K562 (cell line): Measurements from ENCODE around the gene RNU2-63P. TPM values are rescaled to one million over a fixed set of nuclear protein-coding genes. Genes with fewer than 3 reads are reported as not detected.
A peak's percentile ranks its signal among the peaks of the same experiment; 100 is the strongest.

Source experiments
- ATAC-seq: fragments of 200-7000 bp; cut with Tn5 transposase; 3 replicates; pipeline ENCODE4 v1.9.1; 2020; ENCODE audit warnings: moderate library complexity
- BruUV-seq: library from RNA; stranded (reverse); fragments of 400-500 nt; replicated peaks from 2 replicates; lab custom pipeline; 2021; lab: Mats Ljungman, UMichigan
- CTCF ChIA-PET: fragments of 300-600 bp; formaldehyde crosslinking; extraction: SDS; loops from one replicate; lab custom pipeline; 2021; ENCODE audit warnings: low intra/inter-chr PET ratio; lab: Yijun Ruan, JAX
- POLR2A ChIA-PET: fragments of 300-600, 350-650 bp; sonication (Branson Sonifier 250); formaldehyde crosslinking; extraction: SDS; loops from one replicate; lab custom pipeline; 2021; ENCODE audit warnings: antibody characterized with exemption, inconsistent platforms; lab: Yijun Ruan, JAX
- DNase-seq, 4 experiments: peaks; one replicate each; pipeline versions ENCODE4 v3.0.0 to v3.0.0-alpha.2; 2011 to 2018; ENCODE audit warnings: low spot score in 3 of 4, mixed read lengths in 3 of 4; ENCODE audit errors: extremely low read depth in 1 of 4
- FAIRE-seq: peaks from 2 replicates; lab custom pipeline; 2011; peaks lifted over from hg19 to GRCh38; lab: Jason Lieb, UNC
- H2AFZ ChIP-seq: 2 replicates; pipeline ENCODE4 v1.6.0; 2011; ENCODE audit warnings: low read depth, low read length, control low read depth, inconsistent platforms
- H3K27ac ChIP-seq: fragments of 200-600 bp; 3 replicates; pipeline ENCODE4 v1.8.0; 2011; ENCODE audit warnings: low read depth, mild to moderate bottlenecking, control low read depth, inconsistent platforms, low read length, moderate library complexity, mixed read lengths; ENCODE audit errors: extremely low read depth
- H3K27me3 ChIP-seq, 2 experiments: fragments of 300-600 bp in 1 of 2; 2 replicates in 1 of 2; 3 replicates in 1 of 2; pipeline versions ENCODE4 v1.6.0 to v1.8.0; 2011; ENCODE audit warnings: inconsistent platforms in 2 of 2, low read length in 2 of 2, mild to moderate bottlenecking in 1 of 2, mixed read lengths in 1 of 2, moderate library complexity in 1 of 2; ENCODE audit not compliant: control insufficient read depth in 2 of 2, insufficient read depth in 2 of 2
- H3K36me3 ChIP-seq: fragments of 300-600 bp; 3 replicates; pipeline ENCODE4 v1.8.0; 2011; ENCODE audit warnings: mild to moderate bottlenecking, low read length, inconsistent platforms; ENCODE audit not compliant: control insufficient read depth, insufficient read depth
- H3K4me1 ChIP-seq, 2 experiments: fragments of 200-600 bp in 1 of 2; replicated peaks in 1 of 2; 2 replicates in 1 of 2; 3 replicates in 1 of 2; pipeline versions ENCODE4 v1.5.1 to v1.8.0; 2011; ENCODE audit warnings: inconsistent platforms in 2 of 2, low read length in 2 of 2, mild to moderate bottlenecking in 1 of 2, mixed read lengths in 1 of 2, moderate library complexity in 1 of 2; ENCODE audit not compliant: control insufficient read depth in 2 of 2, insufficient read depth in 2 of 2
- H3K4me2 ChIP-seq: 2 replicates; pipeline ENCODE4 v1.6.1; 2011; ENCODE audit warnings: low read length, control low read depth, inconsistent platforms, mixed read lengths; ENCODE audit not compliant: insufficient read depth
- H3K4me3 ChIP-seq: fragments of 200-600 bp; sonication (generic), shearing (Covaris generic); 2 replicates; pipeline ENCODE4 v1.5.1; 2016; ENCODE audit warnings: control low read depth, inconsistent platforms
- H3K79me2 ChIP-seq: fragments of 200-600 bp; 3 replicates; pipeline ENCODE4 v1.8.0; 2011; ENCODE audit warnings: low read length, inconsistent platforms; ENCODE audit not compliant: control insufficient read depth, insufficient read depth
- H3K9ac ChIP-seq, 2 experiments: 2 replicates each; pipeline versions ENCODE4 v1.6.0 to v1.6.1; 2011; ENCODE audit warnings: low read depth in 2 of 2, low read length in 2 of 2, control low read depth in 1 of 2, inconsistent platforms in 1 of 2, mild to moderate bottlenecking in 1 of 2, mixed read lengths in 1 of 2; ENCODE audit not compliant: insufficient read depth in 1 of 2
- H3K9me1 ChIP-seq: one replicate; pipeline ENCODE4 v1.6.0; 2011; ENCODE audit warnings: inconsistent platforms, mild to moderate bottlenecking, low read length, moderate library complexity; ENCODE audit not compliant: control insufficient read depth, insufficient read depth
- H3K9me3 ChIP-seq: replicated peaks from 2 replicates; pipeline ENCODE4 v1.5.1; 2011; ENCODE audit warnings: low read depth, low read length, inconsistent platforms; ENCODE audit not compliant: control insufficient read depth, insufficient read depth
- H4K20me1 ChIP-seq: replicated peaks from 2 replicates; pipeline ENCODE4 v1.6.1; 2011; ENCODE audit warnings: low read length, inconsistent platforms, mixed read lengths; ENCODE audit not compliant: control insufficient read depth, insufficient read depth
- CHD4 ChIP-seq: fragments of 200-600 bp; sonication (generic); IDR thresholded peaks from 3 replicates; pipeline ENCODE4 v1.6.1; 2012; ENCODE audit warnings: low read depth, mild to moderate bottlenecking, mixed read lengths, low read length, inconsistent platforms; ENCODE audit not compliant: insufficient read depth, insufficient replicate concordance, poor library complexity, severe bottlenecking
- DPF2 ChIP-seq: fragments of 450-650 bp; IDR thresholded peaks from 2 replicates; pipeline ENCODE4 v1.6.1; 2016
- ETV5 ChIP-seq: sonication (generic); formaldehyde crosslinking; IDR thresholded peaks from 2 replicates; pipeline ENCODE4 v1.4.0; 2020; ENCODE audit warnings: low read depth, mild to moderate bottlenecking, missing genetic modification reagents
- FOXK2 ChIP-seq, 2 experiments: fragments of 450-650 bp; IDR thresholded peaks in 1 of 2; conservative IDR thresholded peaks in 1 of 2; 2 replicates each; pipeline ENCODE4 v1.6.1; 2016; ENCODE audit warnings: low read depth in 2 of 2, mild to moderate bottlenecking in 1 of 2
- KLF1 ChIP-seq: fragments of 450-650 bp; IDR thresholded peaks from 2 replicates; pipeline ENCODE4 v1.6.1; 2016; ENCODE audit warnings: missing genetic modification characterization, missing compliant biosample characterization
- LEF1 ChIP-seq: fragments of 450-650 bp; IDR thresholded peaks from 2 replicates; pipeline ENCODE4 v1.6.1; 2016; ENCODE audit warnings: mild to moderate bottlenecking
- NFE2 ChIP-seq: IDR thresholded peaks from 2 replicates; pipeline ENCODE4 v1.6.1; 2014; ENCODE audit warnings: antibody characterized with exemption, low read depth
- POLR2G ChIP-seq: fragments of 200-400 bp; formaldehyde crosslinking; IDR thresholded peaks from 2 replicates; pipeline ENCODE4 v1.6.1; 2017; ENCODE audit warnings: low read depth, mild to moderate bottlenecking, antibody characterized with exemption, low read length, moderate library complexity
- RB1 ChIP-seq: fragments of 450-650 bp; IDR thresholded peaks from 2 replicates; pipeline ENCODE4 v1.6.1; 2017; ENCODE audit warnings: low read depth, mild to moderate bottlenecking
- RBM22 ChIP-seq: fragments of 200-400 bp; formaldehyde crosslinking; IDR thresholded peaks from 2 replicates; pipeline ENCODE4 v1.6.1; 2018; ENCODE audit warnings: low read length, low read depth; ENCODE audit not compliant: poor library complexity, severe bottlenecking
- ZEB2 ChIP-seq: fragments of 450-650 bp; IDR thresholded peaks from 2 replicates; pipeline ENCODE4 v1.6.1; 2016
- ZNF445 ChIP-seq: fragments of 250-450 bp; sonication (Bioruptor Pico); IDR thresholded peaks from 2 replicates; pipeline ENCODE4 v1.4.0; 2020; ENCODE audit warnings: low read depth, mild to moderate bottlenecking, moderate library complexity
- WGBS: fragments of 100-300 bp; shearing (Covaris generic); methylation state at CpG from one replicate; pipeline ENCODE4 v1.1.6; 2016; ENCODE audit warnings: low coverage, mixed read lengths; ENCODE audit not compliant: insufficient coverage; ENCODE audit errors: missing lambda C conversion rate; 5-methylcytosine and 5-hydroxymethylcytosine counted together
- in situ Hi-C: fragments of 300-500 bp; cut with MboI; formaldehyde crosslinking; loops from 4 replicates; pipeline ENCODE4 v1.15.0; 2018; ENCODE audit warnings: inconsistent platforms, mixed read lengths
- intact Hi-C: fragments of 100-400 bp; cut with micrococcal nuclease; formaldehyde crosslinking; loops from 2 replicates; pipeline ENCODE4 v1.14.2; 2022
- polyA plus RNA-seq, 8 experiments: library from polyadenylated mRNA; depleted of rRNA in 4 of 8; stranded (reverse) in 5 of 8; unstranded in 3 of 8; fragments of >200 nt; fragmentation: Nextera tagmentation in 2 of 8; fragmentation: Illumina TruSeq in 1 of 8; extraction: Ambion mirVana in 2 of 8; extraction: Trizol in 1 of 8; gene quantifications; 2 replicates each; pipeline versions ENCODE4 v1.2.1 to v1.2.3, GENCODE V29; 2011 to 2014; ENCODE audit warnings: inconsistent platforms in 1 of 8, missing spikeins in 1 of 8
- total RNA-seq, 7 experiments: library from RNA; depleted of rRNA in 6 of 7; stranded (reverse); fragments of >200 nt in 6 of 7; fragmentation: Illumina TruSeq in 2 of 7; extraction: Trizol in 2 of 7; gene quantifications; 2 replicates each; pipeline versions ENCODE4 v1.2.1 to v1.2.3, GENCODE V29; 2011 to 2021; ENCODE audit warnings: low replicate concordance in 1 of 7
- TF ChIP-seq, protein P1 (sequence below): fragments of 250-450 bp; sonication (Bioruptor Pico); IDR thresholded peaks from 2 replicates; pipeline ENCODE4 v1.4.0; 2020

RNU2-63P gene
- total and polyA plus RNA-seq, 9 of the 15 experiments (the other 6 are each of a cell fraction or from before 2014, with no cell fraction given): 5.8 to 253 (median 169) TPM; not detected in 4

DNA sequence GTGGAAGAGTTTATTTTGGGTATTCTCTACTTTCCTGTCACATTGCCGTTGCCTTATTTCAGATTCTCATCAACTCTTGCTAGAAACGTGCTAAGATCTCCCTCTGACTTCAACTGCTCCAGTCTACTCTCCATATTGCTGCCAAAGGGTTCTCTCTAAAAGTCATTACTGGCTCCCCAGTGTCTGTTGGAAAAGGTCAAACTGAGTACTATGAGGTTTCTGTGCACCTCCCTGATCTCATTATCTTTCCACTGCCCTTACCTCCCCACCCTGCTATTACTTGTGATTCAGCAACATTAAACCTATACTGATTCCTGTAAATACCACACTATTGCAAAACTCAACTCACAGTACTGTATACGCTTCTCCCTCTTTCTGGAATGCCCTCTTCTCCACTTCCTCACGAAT lies 41.1 kb upstream of the RNU2-63P start (continued):
- TF ChIP-seq ZEB2: no peak; the same call in 1 of the 2 replicates
- TF ChIP-seq NFE2: peak; percentile 91
- TF ChIP-seq LEF1: peak; percentile 72
- peak; percentile 87 for TF ChIP-seq DPF2
- TF ChIP-seq FOXK2 (conservative IDR thresholded peaks at IDR 0.05 in 1 of 2, IDR thresholded peaks at IDR 0.05 in 1 of 2; ENCODE audit: low read depth in 2 of 2): peak in 1 of 2 experiments; percentile 46; a peak in 2 of 4 replicates

- intact Hi-C loops: loop anchor here (1.0 kb wide), 2 partner anchors 33 to 39 kb away; partner anchors contain the start of gene RNU2-63P
- H3K4me2 ChIP-seq: peak within 1 kb of the TSS; percentile 88
- peak within 1 kb of the TSS; percentile 74 for H2AFZ ChIP-seq
- H3K79me2 ChIP-seq: peaks cover 33% of the 10 kb centered on the region
- H3K4me3 ChIP-seq: peak within 1 kb of the TSS; percentile 79
- no TSS peak for BruUV-seq
- H3K9me1 ChIP-seq: no peaks in the 10 kb centered on the region
- peak within 1 kb of the TSS; percentile 96 to 97 for H3K9ac ChIP-seq
- ChIA-PET POLR2A (interaction anchor here (1.0 to 1.7 kb wide), 4 partner anchors 9 to 90 kb away, joined by 3 to 10 read pairs (median 3); partner anchors contain the start of gene RNU2-63P), CTCF (interaction anchor here (0.9 kb wide), 1 partner anchor 34 kb away, joined by 3 read pairs; no protein-coding TSS in a partner anchor)
- peak; percentile 79 for FAIRE-seq
- no peaks in the 10 kb centered on the region for H3K27me3 ChIP-seq
- WGBS: under 1% methylated on average over 47 of the region's 77 CpGs
- DNase-seq: peak; percentile 94 to 97 (median 94)
- peaks cover 22 to 42% of the 10 kb centered on the region in 2 experiments for H3K4me1 ChIP-seq
- in situ Hi-C loops: loop anchor here (5.0 kb wide), 1 partner anchor 102 kb away; no protein-coding TSS in a partner anchor
- H3K27ac ChIP-seq: peak within 1 kb of the TSS; percentile 95
- H4K20me1 ChIP-seq: 0 out of 2 replicates have a peak, but pooled peaks cover 7% of the 10 kb centered on the region
- H3K36me3 ChIP-seq: no peaks in the 10 kb centered on the region
- peak; percentile 90 for ATAC-seq
- no peaks in the 10 kb centered on the region for H3K9me3 ChIP-seq
- TF ChIP-seq CHD4: no peak
- TF ChIP-seq POLR2G: peak; percentile 98
- 0 out of 2 replicates have a peak, but pooled peaks have one; percentile 50 for TF ChIP-seq KLF1 (tag)
- TF ChIP-seq RBM22: peak; percentile 76
- peak; percentile 55; the same call in 1 of the 2 replicates for TF ChIP-seq ETV5
- TF ChIP-seq RB1: peak; percentile 59; the same call in 1 of the 2 replicates
- TF ChIP-seq, protein P1, sequence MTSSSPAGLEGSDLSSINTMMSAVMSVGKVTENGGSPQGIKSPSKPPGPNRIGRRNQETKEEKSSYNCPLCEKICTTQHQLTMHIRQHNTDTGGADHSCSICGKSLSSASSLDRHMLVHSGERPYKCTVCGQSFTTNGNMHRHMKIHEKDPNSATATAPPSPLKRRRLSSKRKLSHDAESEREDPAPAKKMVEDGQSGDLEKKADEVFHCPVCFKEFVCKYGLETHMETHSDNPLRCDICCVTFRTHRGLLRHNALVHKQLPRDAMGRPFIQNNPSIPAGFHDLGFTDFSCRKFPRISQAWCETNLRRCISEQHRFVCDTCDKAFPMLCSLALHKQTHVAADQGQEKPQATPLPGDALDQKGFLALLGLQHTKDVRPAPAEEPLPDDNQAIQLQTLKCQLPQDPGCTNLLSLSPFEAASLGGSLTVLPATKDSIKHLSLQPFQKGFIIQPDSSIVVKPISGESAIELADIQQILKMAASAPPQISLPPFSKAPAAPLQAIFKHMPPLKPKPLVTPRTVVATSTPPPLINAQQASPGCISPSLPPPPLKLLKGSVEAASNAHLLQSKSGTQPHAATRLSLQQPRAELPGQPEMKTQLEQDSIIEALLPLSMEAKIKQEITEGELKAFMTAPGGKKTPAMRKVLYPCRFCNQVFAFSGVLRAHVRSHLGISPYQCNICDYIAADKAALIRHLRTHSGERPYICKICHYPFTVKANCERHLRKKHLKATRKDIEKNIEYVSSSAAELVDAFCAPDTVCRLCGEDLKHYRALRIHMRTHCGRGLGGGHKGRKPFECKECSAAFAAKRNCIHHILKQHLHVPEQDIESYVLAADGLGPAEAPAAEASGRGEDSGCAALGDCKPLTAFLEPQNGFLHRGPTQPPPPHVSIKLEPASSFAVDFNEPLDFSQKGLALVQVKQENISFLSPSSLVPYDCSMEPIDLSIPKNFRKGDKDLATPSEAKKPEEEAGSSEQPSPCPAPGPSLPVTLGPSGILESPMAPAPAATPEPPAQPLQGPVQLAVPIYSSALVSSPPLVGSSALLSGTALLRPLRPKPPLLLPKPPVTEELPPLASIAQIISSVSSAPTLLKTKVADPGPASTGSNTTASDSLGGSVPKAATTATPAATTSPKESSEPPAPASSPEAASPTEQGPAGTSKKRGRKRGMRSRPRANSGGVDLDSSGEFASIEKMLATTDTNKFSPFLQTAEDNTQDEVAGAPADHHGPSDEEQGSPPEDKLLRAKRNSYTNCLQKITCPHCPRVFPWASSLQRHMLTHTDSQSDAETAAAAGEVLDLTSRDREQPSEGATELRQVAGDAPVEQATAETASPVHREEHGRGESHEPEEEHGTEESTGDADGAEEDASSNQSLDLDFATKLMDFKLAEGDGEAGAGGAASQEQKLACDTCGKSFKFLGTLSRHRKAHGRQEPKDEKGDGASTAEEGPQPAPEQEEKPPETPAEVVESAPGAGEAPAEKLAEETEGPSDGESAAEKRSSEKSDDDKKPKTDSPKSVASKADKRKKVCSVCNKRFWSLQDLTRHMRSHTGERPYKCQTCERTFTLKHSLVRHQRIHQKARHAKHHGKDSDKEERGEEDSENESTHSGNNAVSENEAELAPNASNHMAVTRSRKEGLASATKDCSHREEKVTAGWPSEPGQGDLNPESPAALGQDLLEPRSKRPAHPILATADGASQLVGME: 0 out of 2 replicates have a peak, but pooled peaks have one; percentile 47
- TF ChIP-seq ZNF445: no peak
Measured at GRCh38 chr2:88055371-88056128, 39.2 kb upstream of the RNU2-63P start, which contains the start of gene KRCC1. Gene KRCC1 (minus strand): TSS chr2:88055783. CDS start chr2:88028563, 27,220 bp downstream.
